H9 (cell line): ENCODE measurements around the gene TMEM237. TPM values are rescaled to one million over a fixed set of nuclear protein-coding genes. Genes with fewer than 3 reads are reported as not detected.

Experiments used
- DNase-seq: peaks from one replicate; pipeline ENCODE4 v3.0.0-alpha.2; 2017
- H2AFZ ChIP-seq: one replicate; pipeline ENCODE4 v1.6.1; 2013; ENCODE audit warnings: mild to moderate bottlenecking, low read length, control low read depth, moderate library complexity
- H2AK5ac ChIP-seq: 2 replicates; pipeline ENCODE4 v1.6.1; 2013; ENCODE audit warnings: low read length, control low read depth, mixed read lengths; ENCODE audit not compliant: insufficient read length
- H2BK120ac ChIP-seq: one replicate; pipeline ENCODE4 v1.6.1; 2013; ENCODE audit warnings: low read depth, mild to moderate bottlenecking, low read length, control low read depth, inconsistent platforms; ENCODE audit not compliant: poor library complexity, severe bottlenecking
- H2BK12ac ChIP-seq: 2 replicates; pipeline ENCODE4 v1.6.1; 2013; ENCODE audit warnings: low read length, control low read depth, mixed read lengths, low read depth; ENCODE audit not compliant: insufficient read length
- H2BK15ac ChIP-seq: 2 replicates; pipeline ENCODE4 v1.6.1; 2013; ENCODE audit warnings: low read depth, low read length, control low read depth
- H2BK20ac ChIP-seq: one replicate; pipeline ENCODE4 v1.6.1; 2013; ENCODE audit warnings: low read depth, mild to moderate bottlenecking, low read length, control low read depth, inconsistent platforms; ENCODE audit not compliant: poor library complexity, severe bottlenecking
- H2BK5ac ChIP-seq: 2 replicates; pipeline ENCODE4 v1.6.1; 2013; ENCODE audit warnings: low read length, control low read depth, mixed read lengths; ENCODE audit not compliant: insufficient read length
- H3K14ac ChIP-seq: 2 replicates; pipeline ENCODE4 v1.6.1; 2013; ENCODE audit warnings: low read length, control low read depth; ENCODE audit not compliant: insufficient read depth
- H3K18ac ChIP-seq: 2 replicates; pipeline ENCODE4 v1.6.1; 2013; ENCODE audit warnings: low read depth, mild to moderate bottlenecking, mixed read lengths, low read length, control low read depth; ENCODE audit not compliant: insufficient read length
- H3K23ac ChIP-seq: 2 replicates; pipeline ENCODE4 v1.6.1; 2013; ENCODE audit warnings: low read length, control low read depth, mixed read lengths, low read depth; ENCODE audit not compliant: insufficient read length
- H3K23me2 ChIP-seq: 2 replicates; pipeline ENCODE4 v1.6.1; 2013; ENCODE audit warnings: low read depth, mild to moderate bottlenecking, mixed read lengths, low read length, control low read depth; ENCODE audit not compliant: insufficient read length, poor library complexity, severe bottlenecking
- H3K27ac ChIP-seq: 2 replicates; pipeline ENCODE4 v1.5.1; 2013; ENCODE audit warnings: low read length, control low read depth, mixed read lengths, low read depth; ENCODE audit not compliant: insufficient read length
- H3K27me3 ChIP-seq: 2 replicates; pipeline ENCODE4 v1.6.1; 2013; ENCODE audit warnings: low read length, control low read depth, inconsistent platforms; ENCODE audit not compliant: insufficient read depth
- H3K4ac ChIP-seq: 2 replicates; pipeline ENCODE4 v1.6.1; 2013; ENCODE audit warnings: low read depth, mild to moderate bottlenecking, control low read depth, inconsistent platforms, low read length, moderate library complexity
- H3K4me1 ChIP-seq: 2 replicates; pipeline ENCODE4 v1.6.1; 2013; ENCODE audit warnings: low read length, control low read depth, inconsistent platforms; ENCODE audit not compliant: insufficient read depth
- H3K4me2 ChIP-seq: 2 replicates; pipeline ENCODE4 v1.6.1; 2013; ENCODE audit warnings: low read length, control low read depth, mixed read lengths; ENCODE audit not compliant: insufficient read length, insufficient read depth
- H3K56ac ChIP-seq: 2 replicates; pipeline ENCODE4 v1.6.1; 2013; ENCODE audit warnings: low read depth, mild to moderate bottlenecking, mixed read lengths, low read length, control low read depth; ENCODE audit not compliant: insufficient read length
- H3K79me1 ChIP-seq: 2 replicates; pipeline ENCODE4 v1.6.1; 2013; ENCODE audit warnings: low read depth, mild to moderate bottlenecking, moderate library complexity, low read length, control low read depth, inconsistent platforms; ENCODE audit not compliant: insufficient read depth, poor library complexity, severe bottlenecking
- H3K79me2 ChIP-seq: 2 replicates; pipeline ENCODE4 v1.6.1; 2013; ENCODE audit warnings: low read length, control low read depth, inconsistent platforms; ENCODE audit not compliant: insufficient read depth
- H3K9ac ChIP-seq: 2 replicates; pipeline ENCODE4 v1.6.1; 2013; ENCODE audit warnings: low read length, control low read depth, mixed read lengths; ENCODE audit not compliant: insufficient read length; ENCODE audit errors: extremely low read depth
- H3K9me3 ChIP-seq: one replicate; pipeline ENCODE4 v1.6.1; 2013; ENCODE audit warnings: low read depth, low read length, inconsistent platforms; ENCODE audit not compliant: control insufficient read depth
- H3T11ph ChIP-seq: one replicate; pipeline ENCODE4 v1.6.1; 2013; ENCODE audit warnings: mild to moderate bottlenecking, low read length, control low read depth, inconsistent platforms
- H4K20me1 ChIP-seq: one replicate; pipeline ENCODE4 v1.6.1; 2013; ENCODE audit not compliant: control insufficient read depth, insufficient read length, insufficient read depth
- H4K5ac ChIP-seq: 2 replicates; pipeline ENCODE4 v1.6.1; 2013; ENCODE audit warnings: low read depth, mild to moderate bottlenecking, mixed read lengths, low read length, control low read depth; ENCODE audit not compliant: insufficient read length
- H4K8ac ChIP-seq: replicated peaks from 2 replicates; pipeline ENCODE4 v1.6.1; 2013; ENCODE audit warnings: low read length, control low read depth, mixed read lengths, low read depth; ENCODE audit not compliant: insufficient read length
- H4K91ac ChIP-seq: 2 replicates; pipeline ENCODE4 v1.6.1; 2013; ENCODE audit warnings: low read depth, mild to moderate bottlenecking, moderate library complexity, mixed read lengths, low read length, control low read depth; ENCODE audit not compliant: insufficient read length
- H3K27ac Mint-ChIP-seq, 3 experiments: 2 replicates in 2 of 3; 3 replicates in 1 of 3; pipeline ENCODE4 v1.8.0; 2020 to 2021; ENCODE audit warnings: mixed read lengths in 3 of 3, mild to moderate bottlenecking in 1 of 3, moderate library complexity in 1 of 3
- H3K27me3 Mint-ChIP-seq: 2 replicates; pipeline ENCODE4 v1.8.0; 2021; ENCODE audit warnings: low read depth, mild to moderate bottlenecking, moderate library complexity, mixed read lengths
- H3K36me3 Mint-ChIP-seq, 3 experiments: 2 replicates in 2 of 3; 3 replicates in 1 of 3; pipeline ENCODE4 v1.8.0; 2020 to 2021; ENCODE audit warnings: low read depth in 3 of 3, mixed read lengths in 3 of 3; ENCODE audit not compliant: insufficient read depth in 1 of 3
- H3K4me1 Mint-ChIP-seq, 2 experiments: 2 replicates each; pipeline ENCODE4 v1.8.0; 2020; ENCODE audit warnings: mixed read lengths in 2 of 2
- H3K4me3 Mint-ChIP-seq, 2 experiments: 2 replicates in 1 of 2; 3 replicates in 1 of 2; pipeline ENCODE4 v1.8.0; 2020 to 2021; ENCODE audit warnings: mild to moderate bottlenecking in 2 of 2, mixed read lengths in 2 of 2, moderate library complexity in 1 of 2
- H3K9me3 Mint-ChIP-seq, 2 experiments: 2 replicates in 1 of 2; 3 replicates in 1 of 2; pipeline ENCODE4 v1.8.0; 2020; ENCODE audit warnings: mild to moderate bottlenecking in 2 of 2, mixed read lengths in 2 of 2, moderate library complexity in 1 of 2
- WGBS: extraction: QIAGEN DNeasy Blood & Tissue Kit; methylation state at CpG from one replicate; pipeline ENCODE4 v1.1.7; 2013; ENCODE audit warnings: missing lambda C conversion rate, low lambda C conversion rate, mixed read lengths; ENCODE audit not compliant: insufficient read length; ENCODE audit errors: extremely low coverage; 5-methylcytosine and 5-hydroxymethylcytosine counted together
- total RNA-seq: library from RNA; stranded (reverse); gene quantifications from 2 replicates; pipeline ENCODE4 v1.2.1, GENCODE V29; 2021
- TF ChIP-seq, protein P1 (sequence below): fragments of 200-600 bp; sonication (generic); conservative IDR thresholded peaks from 3 replicates; pipeline ENCODE4 v1.8.0; 2021; ENCODE audit warnings: antibody characterized with exemption, mild to moderate bottlenecking

TMEM237 gene
- total RNA-seq, 1 experiment from 2014 or later: 37.7 TPM

DNA sequence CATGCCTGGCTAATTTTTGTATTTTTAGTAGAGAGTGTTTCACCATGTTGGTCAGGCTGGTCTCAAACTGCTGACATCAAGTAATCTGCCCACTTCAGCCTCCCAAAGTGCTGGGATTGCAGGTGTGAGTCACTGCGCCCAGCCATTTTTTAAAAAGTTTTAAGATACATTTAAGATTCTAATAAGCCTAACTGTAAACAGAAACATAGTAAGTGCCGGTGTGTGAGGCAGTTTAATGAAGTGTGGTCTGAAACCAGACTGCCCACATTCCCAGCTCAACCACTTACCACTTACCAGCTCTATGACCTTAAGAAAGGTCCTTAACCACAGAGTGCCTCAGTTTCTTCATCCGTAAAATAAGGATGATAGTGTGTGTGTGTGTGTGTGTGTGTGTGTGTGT lies 42.4 kb downstream of the TMEM237 start:
- Histone ChIP-seq H4K8ac (no peak overlapping the region), H3T11ph (no peak overlapping the region), H2AFZ (no peak overlapping the region), H3K9ac (no peak overlapping the region), H3K56ac (no peak overlapping the region), H3K27ac (no peak overlapping the region), H3K9me3 (no peaks in the 10 kb centered on the region), H2BK5ac (no peak overlapping the region), H4K91ac (no peak overlapping the region), H3K18ac (no peak overlapping the region), H2AK5ac (no peak overlapping the region), H3K79me1 (no peaks in the 10 kb centered on the region), H2BK12ac (no peak overlapping the region), H2BK15ac (no peak overlapping the region), H3K79me2 (no peaks in the 10 kb centered on the region), H3K27me3 (no peaks in the 10 kb centered on the region), H2BK20ac (no peak overlapping the region), H4K5ac (no peak overlapping the region), H3K4ac (no peak overlapping the region), H3K23me2 (no peaks in the 10 kb centered on the region), H3K23ac (no peak overlapping the region), H4K20me1 (no peaks in the 10 kb centered on the region), H3K4me1 (no peaks in the 10 kb centered on the region), H2BK120ac (no peak overlapping the region), H3K4me2 (no peak overlapping the region), H3K14ac (no peak overlapping the region)
- H3K36me3 Mint-ChIP-seq: no peaks in the 10 kb centered on the region; a peak in 1 of 7 replicates
- WGBS: no CpG with 5 or more reads among the region's 3 CpGs
- TF ChIP-seq, protein P1, sequence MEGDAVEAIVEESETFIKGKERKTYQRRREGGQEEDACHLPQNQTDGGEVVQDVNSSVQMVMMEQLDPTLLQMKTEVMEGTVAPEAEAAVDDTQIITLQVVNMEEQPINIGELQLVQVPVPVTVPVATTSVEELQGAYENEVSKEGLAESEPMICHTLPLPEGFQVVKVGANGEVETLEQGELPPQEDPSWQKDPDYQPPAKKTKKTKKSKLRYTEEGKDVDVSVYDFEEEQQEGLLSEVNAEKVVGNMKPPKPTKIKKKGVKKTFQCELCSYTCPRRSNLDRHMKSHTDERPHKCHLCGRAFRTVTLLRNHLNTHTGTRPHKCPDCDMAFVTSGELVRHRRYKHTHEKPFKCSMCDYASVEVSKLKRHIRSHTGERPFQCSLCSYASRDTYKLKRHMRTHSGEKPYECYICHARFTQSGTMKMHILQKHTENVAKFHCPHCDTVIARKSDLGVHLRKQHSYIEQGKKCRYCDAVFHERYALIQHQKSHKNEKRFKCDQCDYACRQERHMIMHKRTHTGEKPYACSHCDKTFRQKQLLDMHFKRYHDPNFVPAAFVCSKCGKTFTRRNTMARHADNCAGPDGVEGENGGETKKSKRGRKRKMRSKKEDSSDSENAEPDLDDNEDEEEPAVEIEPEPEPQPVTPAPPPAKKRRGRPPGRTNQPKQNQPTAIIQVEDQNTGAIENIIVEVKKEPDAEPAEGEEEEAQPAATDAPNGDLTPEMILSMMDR: no peak
- no peaks in the 10 kb centered on the region; the same call in 1 of the 2 replicates for H3K27me3 Mint-ChIP-seq
- no peak overlapping the region for H3K4me3 Mint-ChIP-seq
- DNase-seq: no peak
- H3K27ac Mint-ChIP-seq: no peak overlapping the region
- H3K4me1 Mint-ChIP-seq: no peaks in the 10 kb centered on the region
- peaks cover 0 to 7% of the 10 kb centered on the region in 2 experiments; a peak in 2 of 5 replicates for H3K9me3 Mint-ChIP-seq
